K562 (cell line): ENCODE measurements around the gene LATS2. TPM values are rescaled to one million over a fixed set of nuclear protein-coding genes. Genes with fewer than 3 reads are reported as not detected.

Source experiments
- ATAC-seq: fragments of 200-7000 bp; cut with Tn5 transposase; 3 replicates; pipeline ENCODE4 v1.9.1; 2020; ENCODE audit warnings: moderate library complexity
- BruUV-seq: library from RNA; stranded (reverse); fragments of 400-500 nt; replicated peaks from 2 replicates; lab custom pipeline; 2021; lab: Mats Ljungman, UMichigan
- CTCF ChIA-PET: fragments of 300-600 bp; formaldehyde crosslinking; extraction: SDS; loops from one replicate; lab custom pipeline; 2021; ENCODE audit warnings: low intra/inter-chr PET ratio; lab: Yijun Ruan, JAX
- POLR2A ChIA-PET: fragments of 300-600, 350-650 bp; sonication (Branson Sonifier 250); formaldehyde crosslinking; extraction: SDS; loops from one replicate; lab custom pipeline; 2021; ENCODE audit warnings: antibody characterized with exemption, inconsistent platforms; lab: Yijun Ruan, JAX
- DNase-seq, 4 experiments: peaks; one replicate each; pipeline versions ENCODE4 v3.0.0 to v3.0.0-alpha.2; 2011 to 2018; ENCODE audit warnings: low spot score in 3 of 4, mixed read lengths in 3 of 4; ENCODE audit errors: extremely low read depth in 1 of 4
- FAIRE-seq: peaks from 2 replicates; lab custom pipeline; 2011; peaks lifted over from hg19 to GRCh38; lab: Jason Lieb, UNC
- H2AFZ ChIP-seq: 2 replicates; pipeline ENCODE4 v1.6.0; 2011; ENCODE audit warnings: low read depth, low read length, control low read depth, inconsistent platforms
- H3K27ac ChIP-seq: fragments of 200-600 bp; 3 replicates; pipeline ENCODE4 v1.8.0; 2011; ENCODE audit warnings: low read depth, mild to moderate bottlenecking, control low read depth, inconsistent platforms, low read length, moderate library complexity, mixed read lengths; ENCODE audit errors: extremely low read depth
- H3K27me3 ChIP-seq, 2 experiments: fragments of 300-600 bp in 1 of 2; 2 replicates in 1 of 2; 3 replicates in 1 of 2; pipeline versions ENCODE4 v1.6.0 to v1.8.0; 2011; ENCODE audit warnings: inconsistent platforms in 2 of 2, low read length in 2 of 2, mild to moderate bottlenecking in 1 of 2, mixed read lengths in 1 of 2, moderate library complexity in 1 of 2; ENCODE audit not compliant: control insufficient read depth in 2 of 2, insufficient read depth in 2 of 2
- H3K36me3 ChIP-seq: fragments of 300-600 bp; 3 replicates; pipeline ENCODE4 v1.8.0; 2011; ENCODE audit warnings: mild to moderate bottlenecking, low read length, inconsistent platforms; ENCODE audit not compliant: control insufficient read depth, insufficient read depth
- H3K4me1 ChIP-seq, 2 experiments: fragments of 200-600 bp in 1 of 2; replicated peaks in 1 of 2; 2 replicates in 1 of 2; 3 replicates in 1 of 2; pipeline versions ENCODE4 v1.5.1 to v1.8.0; 2011; ENCODE audit warnings: inconsistent platforms in 2 of 2, low read length in 2 of 2, mild to moderate bottlenecking in 1 of 2, mixed read lengths in 1 of 2, moderate library complexity in 1 of 2; ENCODE audit not compliant: control insufficient read depth in 2 of 2, insufficient read depth in 2 of 2
- H3K4me2 ChIP-seq: 2 replicates; pipeline ENCODE4 v1.6.1; 2011; ENCODE audit warnings: low read length, control low read depth, inconsistent platforms, mixed read lengths; ENCODE audit not compliant: insufficient read depth
- H3K4me3 ChIP-seq: fragments of 200-600 bp; sonication (generic), shearing (Covaris generic); 2 replicates; pipeline ENCODE4 v1.5.1; 2016; ENCODE audit warnings: control low read depth, inconsistent platforms
- H3K79me2 ChIP-seq: fragments of 200-600 bp; 3 replicates; pipeline ENCODE4 v1.8.0; 2011; ENCODE audit warnings: low read length, inconsistent platforms; ENCODE audit not compliant: control insufficient read depth, insufficient read depth
- H3K9ac ChIP-seq, 2 experiments: 2 replicates each; pipeline versions ENCODE4 v1.6.0 to v1.6.1; 2011; ENCODE audit warnings: low read depth in 2 of 2, low read length in 2 of 2, control low read depth in 1 of 2, inconsistent platforms in 1 of 2, mild to moderate bottlenecking in 1 of 2, mixed read lengths in 1 of 2; ENCODE audit not compliant: insufficient read depth in 1 of 2
- H3K9me1 ChIP-seq: one replicate; pipeline ENCODE4 v1.6.0; 2011; ENCODE audit warnings: inconsistent platforms, mild to moderate bottlenecking, low read length, moderate library complexity; ENCODE audit not compliant: control insufficient read depth, insufficient read depth
- H3K9me3 ChIP-seq: replicated peaks from 2 replicates; pipeline ENCODE4 v1.5.1; 2011; ENCODE audit warnings: low read depth, low read length, inconsistent platforms; ENCODE audit not compliant: control insufficient read depth, insufficient read depth
- H4K20me1 ChIP-seq: replicated peaks from 2 replicates; pipeline ENCODE4 v1.6.1; 2011; ENCODE audit warnings: low read length, inconsistent platforms, mixed read lengths; ENCODE audit not compliant: control insufficient read depth, insufficient read depth
- DACH1 ChIP-seq: fragments of 450-650 bp; IDR thresholded peaks from 2 replicates; pipeline ENCODE4 v1.6.1; 2018; ENCODE audit not compliant: partially characterized antibody
- ELF1 ChIP-seq: fragments of 200-800 bp; sonication (Bioruptor generic); IDR thresholded peaks from 2 replicates; pipeline ENCODE4 v1.6.1; 2016; ENCODE audit warnings: missing genetic modification characterization, missing compliant biosample characterization
- ETS1 ChIP-seq: conservative IDR thresholded peaks from 2 replicates; pipeline ENCODE4 v1.6.1; 2011; ENCODE audit warnings: low read depth, mild to moderate bottlenecking, low read length; ENCODE audit not compliant: control insufficient read depth
- GTF2E2 ChIP-seq: fragments of 200-800 bp; sonication (Bioruptor generic); IDR thresholded peaks from 2 replicates; pipeline ENCODE4 v1.6.1; 2016; ENCODE audit warnings: missing genetic modification characterization, missing compliant biosample characterization
- PHF8 ChIP-seq: fragments of 200-600 bp; sonication (generic); IDR thresholded peaks from 2 replicates; pipeline ENCODE4 v1.6.1; 2012; ENCODE audit warnings: mixed run types, mild to moderate bottlenecking, inconsistent platforms, low read length, moderate library complexity, borderline replicate concordance
- RBM25 ChIP-seq: fragments of 200-400 bp; formaldehyde crosslinking; IDR thresholded peaks from 2 replicates; pipeline ENCODE4 v1.6.1; 2018; ENCODE audit warnings: low read length, low read depth, moderate library complexity; ENCODE audit not compliant: severe bottlenecking
- RBM34 ChIP-seq: fragments of 200-400 bp; formaldehyde crosslinking; IDR thresholded peaks from 2 replicates; pipeline ENCODE4 v1.6.1; 2018; ENCODE audit warnings: low read length, borderline replicate concordance; ENCODE audit not compliant: insufficient read depth
- RBM39 ChIP-seq: fragments of 200-400 bp; formaldehyde crosslinking; optimal IDR thresholded peaks from 2 replicates; pipeline ENCODE3; 2018; ENCODE audit warnings: low read depth, low read length
- TAF1 ChIP-seq: IDR thresholded peaks from 2 replicates; pipeline ENCODE4 v1.6.1; 2011; ENCODE audit warnings: mild to moderate bottlenecking, low read length, moderate library complexity; ENCODE audit not compliant: insufficient read depth, control insufficient read depth, severe bottlenecking; ENCODE audit errors: extremely low read depth
- TCF7 ChIP-seq: sonication (generic); IDR thresholded peaks from 2 replicates; pipeline ENCODE4 v1.6.1; 2016; ENCODE audit warnings: antibody characterized with exemption, borderline replicate concordance
- THRB ChIP-seq: fragments of 450-650 bp; formaldehyde crosslinking; conservative IDR thresholded peaks from 2 replicates; pipeline ENCODE4 v1.4.0; 2022; ENCODE audit warnings: mild to moderate bottlenecking, missing genetic modification characterization
- VEZF1 ChIP-seq: fragments of 200-800 bp; sonication (Bioruptor generic); IDR thresholded peaks from 2 replicates; pipeline ENCODE4 v1.6.1; 2017; ENCODE audit warnings: missing genetic modification characterization, missing compliant biosample characterization
- ZBED1 ChIP-seq: IDR thresholded peaks from 2 replicates; pipeline ENCODE4 v1.6.1; 2014
- ZNF12 ChIP-seq: sonication (generic); formaldehyde crosslinking; IDR thresholded peaks from 2 replicates; pipeline ENCODE4 v1.4.0; 2020; ENCODE audit warnings: mild to moderate bottlenecking, missing genetic modification reagents
- ZNF197 ChIP-seq: fragments of 200-800 bp; sonication (Bioruptor generic); IDR thresholded peaks from 2 replicates; pipeline ENCODE4 v1.6.1; 2016; ENCODE audit warnings: low read depth, missing genetic modification characterization, missing compliant biosample characterization
- ZNF655 ChIP-seq: fragments of 250-450 bp; sonication (Bioruptor Pico); IDR thresholded peaks from 2 replicates; pipeline ENCODE4 v1.5.0; 2021
- WGBS: fragments of 100-300 bp; shearing (Covaris generic); methylation state at CpG from one replicate; pipeline ENCODE4 v1.1.6; 2016; ENCODE audit warnings: low coverage, mixed read lengths; ENCODE audit not compliant: insufficient coverage; ENCODE audit errors: missing lambda C conversion rate; 5-methylcytosine and 5-hydroxymethylcytosine counted together
- in situ Hi-C: fragments of 300-500 bp; cut with MboI; formaldehyde crosslinking; loops from 4 replicates; pipeline ENCODE4 v1.15.0; 2018; ENCODE audit warnings: inconsistent platforms, mixed read lengths
- intact Hi-C: fragments of 100-400 bp; cut with micrococcal nuclease; formaldehyde crosslinking; loops from 2 replicates; pipeline ENCODE4 v1.14.2; 2022
- polyA plus RNA-seq, 8 experiments: library from polyadenylated mRNA; depleted of rRNA in 4 of 8; stranded (reverse) in 5 of 8; unstranded in 3 of 8; fragments of >200 nt; fragmentation: Nextera tagmentation in 2 of 8; fragmentation: Illumina TruSeq in 1 of 8; extraction: Ambion mirVana in 2 of 8; extraction: Trizol in 1 of 8; gene quantifications; 2 replicates each; pipeline versions ENCODE4 v1.2.1 to v1.2.3, GENCODE V29; 2011 to 2014; ENCODE audit warnings: inconsistent platforms in 1 of 8, missing spikeins in 1 of 8
- total RNA-seq, 7 experiments: library from RNA; depleted of rRNA in 6 of 7; stranded (reverse); fragments of >200 nt in 6 of 7; fragmentation: Illumina TruSeq in 2 of 7; extraction: Trizol in 2 of 7; gene quantifications; 2 replicates each; pipeline versions ENCODE4 v1.2.1 to v1.2.3, GENCODE V29; 2011 to 2021; ENCODE audit warnings: low replicate concordance in 1 of 7

LATS2 gene
- total and polyA plus RNA-seq, 9 of the 15 experiments (the other 6 are each of a cell fraction or from before 2014, with no cell fraction given) = 0.18 to 3.7 (median 0.76) TPM

- TF ChIP-seq ETS1 = no peak
- TF ChIP-seq GTF2E2 (tag) = no peak
- TF ChIP-seq DACH1 = no peak
- TF ChIP-seq ZNF197 (CRISPR knock-in tag) = no peak
- TF ChIP-seq RBM25 = no peak
- no peak for TF ChIP-seq RBM34
- no peak for TF ChIP-seq ZBED1
- TF ChIP-seq PHF8 = no peak
- TF ChIP-seq ELF1 (tag) = no peak
- TF ChIP-seq ZNF655 = no peak
These were observed 94.0 kb downstream of the LATS2 start (continued) for GRCh38 chr13:20967340-20967739.

- no peak overlapping the region for H2AFZ ChIP-seq
- no peak overlapping the region for H3K27ac ChIP-seq
- peaks cover 4 to 10% of the 10 kb centered on the region in 2 experiments; a peak in 3 of 5 replicates for H3K27me3 ChIP-seq
- POLR2A ChIA-PET = no interaction called here
- H3K9me3 ChIP-seq = no peaks in the 10 kb centered on the region
- CTCF ChIA-PET = no interaction called here
- no peak for DNase-seq
- no peak overlapping the region for H3K4me3 ChIP-seq
- in situ Hi-C loops = no loop called here
- intact Hi-C loops = no loop called here
- H4K20me1 ChIP-seq = no peaks in the 10 kb centered on the region
- no peak overlapping the region for H3K9ac ChIP-seq
- no peaks in the 10 kb centered on the region for H3K9me1 ChIP-seq
- H3K4me2 ChIP-seq = no peak overlapping the region
- WGBS = 0% methylated on average over 3 of the region's 3 CpGs
- no peak for FAIRE-seq
- H3K36me3 ChIP-seq = no peaks in the 10 kb centered on the region
- ATAC-seq = no peak
- no TSS peak for BruUV-seq
- H3K79me2 ChIP-seq = no peaks in the 10 kb centered on the region
- H3K4me1 ChIP-seq = no peaks in the 10 kb centered on the region; a peak in 1 of 5 replicates
- TF ChIP-seq TCF7 (no peak), TAF1 (no peak), RBM39 (no peak), THRB (CRISPR knock-in tag) (no peak), VEZF1 (no peak), ZNF12 (CRISPR knock-in tag) (no peak)
These were observed 96.5 kb downstream of the LATS2 start for GRCh38 chr13:20964904-20965303.
